PFSK-1 (cell line): ENCODE results near the gene CLN3.

Source experiments
- SIN3A ChIP-seq: IDR thresholded peaks from 2 replicates; pipeline ENCODE4 v1.6.1; 2012; ENCODE audit warnings: mild to moderate bottlenecking, low read length, moderate library complexity, borderline replicate concordance; ENCODE audit not compliant: insufficient read depth
- TF ChIP-seq, protein P1 (sequence below), 2 experiments: IDR thresholded peaks; 2 replicates each; pipeline versions ENCODE4 v1.6.1 to v1.8.0; 2011 to 2012; ENCODE audit warnings: low read depth in 2 of 2, low read length in 2 of 2, control low read depth in 1 of 2, inconsistent platforms in 1 of 2, mild to moderate bottlenecking in 1 of 2, moderate library complexity in 1 of 2; ENCODE audit not compliant: insufficient read depth in 1 of 2

DNA sequence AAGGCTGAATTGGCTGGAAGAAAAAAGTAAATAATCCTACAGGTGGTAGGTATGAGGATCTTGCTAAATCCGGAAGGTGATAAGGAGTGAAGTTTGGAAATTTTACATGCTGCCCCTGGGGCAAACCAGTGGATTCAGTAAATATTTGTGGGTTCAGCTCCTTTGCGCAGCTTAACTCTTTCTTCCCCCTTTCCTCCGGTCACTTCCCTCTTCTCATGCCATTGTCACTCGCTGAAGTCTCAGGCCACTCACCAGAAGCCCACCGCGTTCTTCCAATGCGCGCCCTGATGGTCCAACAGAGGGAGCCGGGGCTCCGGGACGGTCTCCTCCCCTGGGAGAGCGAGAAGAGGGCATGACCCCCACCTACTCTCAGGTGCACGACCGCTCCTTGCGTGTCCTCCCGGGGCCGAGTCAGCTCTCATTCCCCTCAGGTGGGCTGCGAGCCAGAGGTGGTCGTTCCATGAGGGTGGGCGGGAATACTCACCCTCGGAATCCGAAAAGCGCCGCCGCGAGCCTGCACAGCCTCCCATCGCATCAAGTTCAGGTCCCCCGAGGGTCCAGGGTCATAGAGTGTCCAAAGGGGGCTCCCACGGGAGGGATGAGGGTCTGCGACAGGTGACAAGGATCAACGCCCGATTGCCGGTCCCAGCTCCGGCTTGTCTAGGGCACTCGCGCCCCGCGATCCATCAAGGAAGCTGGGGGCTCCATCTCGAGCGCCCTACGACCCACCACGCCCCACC, 474 bp downstream of the CLN3 start:
- TF ChIP-seq SIN3A, result no peak
- TF ChIP-seq, protein P1, sequence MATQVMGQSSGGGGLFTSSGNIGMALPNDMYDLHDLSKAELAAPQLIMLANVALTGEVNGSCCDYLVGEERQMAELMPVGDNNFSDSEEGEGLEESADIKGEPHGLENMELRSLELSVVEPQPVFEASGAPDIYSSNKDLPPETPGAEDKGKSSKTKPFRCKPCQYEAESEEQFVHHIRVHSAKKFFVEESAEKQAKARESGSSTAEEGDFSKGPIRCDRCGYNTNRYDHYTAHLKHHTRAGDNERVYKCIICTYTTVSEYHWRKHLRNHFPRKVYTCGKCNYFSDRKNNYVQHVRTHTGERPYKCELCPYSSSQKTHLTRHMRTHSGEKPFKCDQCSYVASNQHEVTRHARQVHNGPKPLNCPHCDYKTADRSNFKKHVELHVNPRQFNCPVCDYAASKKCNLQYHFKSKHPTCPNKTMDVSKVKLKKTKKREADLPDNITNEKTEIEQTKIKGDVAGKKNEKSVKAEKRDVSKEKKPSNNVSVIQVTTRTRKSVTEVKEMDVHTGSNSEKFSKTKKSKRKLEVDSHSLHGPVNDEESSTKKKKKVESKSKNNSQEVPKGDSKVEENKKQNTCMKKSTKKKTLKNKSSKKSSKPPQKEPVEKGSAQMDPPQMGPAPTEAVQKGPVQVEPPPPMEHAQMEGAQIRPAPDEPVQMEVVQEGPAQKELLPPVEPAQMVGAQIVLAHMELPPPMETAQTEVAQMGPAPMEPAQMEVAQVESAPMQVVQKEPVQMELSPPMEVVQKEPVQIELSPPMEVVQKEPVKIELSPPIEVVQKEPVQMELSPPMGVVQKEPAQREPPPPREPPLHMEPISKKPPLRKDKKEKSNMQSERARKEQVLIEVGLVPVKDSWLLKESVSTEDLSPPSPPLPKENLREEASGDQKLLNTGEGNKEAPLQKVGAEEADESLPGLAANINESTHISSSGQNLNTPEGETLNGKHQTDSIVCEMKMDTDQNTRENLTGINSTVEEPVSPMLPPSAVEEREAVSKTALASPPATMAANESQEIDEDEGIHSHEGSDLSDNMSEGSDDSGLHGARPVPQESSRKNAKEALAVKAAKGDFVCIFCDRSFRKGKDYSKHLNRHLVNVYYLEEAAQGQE (IDR thresholded peaks at IDR 0.05; ENCODE audit: insufficient read depth in 1 of 2, low read depth in 2 of 2, low read length in 2 of 2), result no peak
